HG03571 (cell line): ENCODE data around the gene PI4KA.

Experiments
- ATAC-seq: cut with Tn5 transposase; IDR thresholded peaks from one replicate; pipeline ENCODE4 v1.9.1; 2021; ENCODE audit not compliant: unreplicated experiment

Gene PI4KA

GRCh38 chr22:20794650-20795413 lies 63.8 kb downstream of the PI4KA start:
- no peak for ATAC-seq

GRCh38 chr22:20793748-20794649 lies 64.6 kb downstream of the PI4KA start:
- ATAC-seq = no peak

GRCh38 chr22:20792966-20793728 lies 65.5 kb downstream of the PI4KA start:
- no peak for ATAC-seq

GRCh38 chr22:20792221-20792965 lies 66.2 kb downstream of the PI4KA start:
- no peak for ATAC-seq

GRCh38 chr22:20788627-20789344 lies 69.8 kb downstream of the PI4KA start:
- no peak for ATAC-seq

- no peak for ATAC-seq
Observed at GRCh38 chr22:20787746-20788626, 70.6 kb downstream of the PI4KA start.

- no peak for ATAC-seq
Observed at GRCh38 chr22:20787223-20787622, 71.4 kb downstream of the PI4KA start.

GRCh38 chr22:20786536-20786979 lies 72.1 kb downstream of the PI4KA start:
- ATAC-seq = no peak

GRCh38 chr22:20786048-20786447 lies 72.6 kb downstream of the PI4KA start:
- no peak for ATAC-seq

GRCh38 chr22:20785415-20785814 lies 73.2 kb downstream of the PI4KA start:
- ATAC-seq = no peak

GRCh38 chr22:20783844-20784723 lies 74.5 kb downstream of the PI4KA start:
- no peak for ATAC-seq

GRCh38 chr22:20783300-20783673 lies 75.3 kb downstream of the PI4KA start:
- no peak for ATAC-seq

GRCh38 chr22:20782596-20783299 lies 75.9 kb downstream of the PI4KA start:
- ATAC-seq = no peak

GRCh38 chr22:20782083-20782482 lies 76.5 kb downstream of the PI4KA start:
- no peak for ATAC-seq

GRCh38 chr22:20781272-20781990 lies 77.2 kb downstream of the PI4KA start:
- ATAC-seq = no peak

- ATAC-seq = no peak
Observed at GRCh38 chr22:20779818-20780158, 78.8 kb downstream of the PI4KA start.
